Fibroblast of villous mesenchyme (primary cell): ENCODE results near the gene MLLT6. TPM values are rescaled to one million over a fixed set of nuclear protein-coding genes. Genes with fewer than 3 reads are reported as not detected.

Source experiments
- DNase-seq: peaks from one replicate; pipeline ENCODE4 v3.0.0-alpha.2; 2010; ENCODE audit warnings: low read depth
- H3K4me3 ChIP-seq: 2 replicates; pipeline ENCODE4 v1.5.1; 2011; ENCODE audit warnings: low read depth, mild to moderate bottlenecking, low read length
- total RNA-seq: library from RNA; depleted of rRNA; stranded (reverse); fragments of >200 nt; gene quantifications from 2 replicates; pipeline ENCODE4 v1.2.3, GENCODE V29; 2012
- TF ChIP-seq, protein P1 (sequence below): IDR thresholded peaks from 2 replicates; pipeline ENCODE4 v1.5.1; 2012; ENCODE audit warnings: low read depth, mild to moderate bottlenecking, low read length; ENCODE audit not compliant: insufficient read depth

Gene MLLT6
- total RNA-seq, 1 donor: 25.5 TPM

DNA sequence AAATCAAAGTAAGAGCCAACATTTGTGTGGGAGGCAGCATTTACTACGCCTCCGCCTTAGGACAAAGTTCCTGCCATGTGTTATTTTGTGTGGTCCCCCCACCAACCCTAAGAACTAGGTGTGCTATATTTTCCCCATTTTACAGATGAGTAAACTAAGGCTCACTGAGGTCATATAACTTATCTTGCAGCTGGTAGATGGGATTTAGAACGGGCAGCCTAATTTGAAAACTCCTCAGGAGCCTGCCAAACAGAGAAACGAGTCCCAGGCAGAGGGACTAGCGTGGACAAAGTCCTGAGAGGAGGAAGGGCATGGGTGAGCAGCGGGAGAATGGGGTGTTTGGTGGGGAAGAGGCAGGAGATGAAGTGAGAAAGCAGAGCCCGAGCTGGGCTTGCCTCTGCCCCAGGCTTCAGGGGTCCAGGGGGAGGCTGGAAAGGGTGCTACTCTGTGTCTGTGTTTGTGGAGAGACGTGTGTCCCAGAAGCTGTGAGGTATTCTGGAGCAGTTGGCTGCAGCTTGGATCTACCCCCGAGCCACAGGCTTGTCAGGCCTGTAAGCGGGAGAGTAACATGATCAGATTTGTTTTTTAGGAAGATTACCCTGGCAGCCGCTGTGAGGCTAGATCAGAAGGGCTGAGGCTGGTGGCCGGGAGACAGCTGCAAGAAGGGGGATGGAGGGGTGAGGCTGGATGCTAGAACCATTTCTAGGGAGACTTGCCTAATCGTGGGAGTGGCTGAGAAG lies 5.0 kb downstream of the MLLT6 start:
- H3K4me3 ChIP-seq: no peak overlapping the region
- DNase-seq: no peak
- TF ChIP-seq, protein P1, sequence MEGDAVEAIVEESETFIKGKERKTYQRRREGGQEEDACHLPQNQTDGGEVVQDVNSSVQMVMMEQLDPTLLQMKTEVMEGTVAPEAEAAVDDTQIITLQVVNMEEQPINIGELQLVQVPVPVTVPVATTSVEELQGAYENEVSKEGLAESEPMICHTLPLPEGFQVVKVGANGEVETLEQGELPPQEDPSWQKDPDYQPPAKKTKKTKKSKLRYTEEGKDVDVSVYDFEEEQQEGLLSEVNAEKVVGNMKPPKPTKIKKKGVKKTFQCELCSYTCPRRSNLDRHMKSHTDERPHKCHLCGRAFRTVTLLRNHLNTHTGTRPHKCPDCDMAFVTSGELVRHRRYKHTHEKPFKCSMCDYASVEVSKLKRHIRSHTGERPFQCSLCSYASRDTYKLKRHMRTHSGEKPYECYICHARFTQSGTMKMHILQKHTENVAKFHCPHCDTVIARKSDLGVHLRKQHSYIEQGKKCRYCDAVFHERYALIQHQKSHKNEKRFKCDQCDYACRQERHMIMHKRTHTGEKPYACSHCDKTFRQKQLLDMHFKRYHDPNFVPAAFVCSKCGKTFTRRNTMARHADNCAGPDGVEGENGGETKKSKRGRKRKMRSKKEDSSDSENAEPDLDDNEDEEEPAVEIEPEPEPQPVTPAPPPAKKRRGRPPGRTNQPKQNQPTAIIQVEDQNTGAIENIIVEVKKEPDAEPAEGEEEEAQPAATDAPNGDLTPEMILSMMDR: no peak

DNA sequence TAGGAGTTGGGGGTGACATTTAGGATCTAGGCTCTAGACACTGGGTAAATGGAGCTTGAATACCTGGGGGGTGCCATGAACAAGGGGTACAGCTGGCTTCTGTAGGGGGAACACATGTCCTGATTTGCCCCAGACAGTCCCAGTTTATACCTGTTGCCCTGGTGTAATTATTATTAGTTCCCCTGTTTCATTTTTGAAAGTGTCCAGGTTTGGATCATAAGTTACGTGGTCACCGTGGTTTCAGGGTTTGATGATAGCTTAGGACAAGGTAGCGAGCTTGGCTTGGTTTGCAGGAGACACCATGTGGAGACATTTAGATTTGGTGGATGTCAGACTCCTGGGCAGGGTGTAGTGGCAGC lies 5.5 kb downstream of the MLLT6 start:
- DNase-seq: no peak
- TF ChIP-seq, protein P1: no peak

DNA sequence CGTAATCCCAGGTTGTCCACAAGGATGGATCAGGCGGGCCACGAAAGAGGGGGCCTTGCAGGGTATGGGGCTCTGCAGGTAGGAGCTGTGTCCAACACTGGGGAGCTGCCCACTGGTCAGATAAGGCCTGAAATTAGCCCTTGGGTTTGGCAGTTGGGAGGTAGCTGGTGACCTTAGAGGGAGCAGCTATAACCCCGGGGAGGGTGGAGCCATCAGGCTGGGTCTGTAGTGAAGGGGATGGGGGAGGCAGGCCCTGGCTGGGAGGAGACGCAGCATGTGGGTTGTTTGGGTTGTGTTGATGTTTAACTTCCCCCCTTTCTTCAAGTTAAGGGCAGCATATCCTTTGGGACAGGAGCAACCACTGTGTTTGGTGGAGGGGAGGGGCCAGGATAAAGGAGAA lies 5.9 kb downstream of the MLLT6 start:
- TF ChIP-seq, protein P1: no peak
- no peak overlapping the region for H3K4me3 ChIP-seq
- no peak for DNase-seq

More for the DNA sequence above, 5.5 kb downstream of the MLLT6 start:
- no peak overlapping the region for H3K4me3 ChIP-seq

DNA sequence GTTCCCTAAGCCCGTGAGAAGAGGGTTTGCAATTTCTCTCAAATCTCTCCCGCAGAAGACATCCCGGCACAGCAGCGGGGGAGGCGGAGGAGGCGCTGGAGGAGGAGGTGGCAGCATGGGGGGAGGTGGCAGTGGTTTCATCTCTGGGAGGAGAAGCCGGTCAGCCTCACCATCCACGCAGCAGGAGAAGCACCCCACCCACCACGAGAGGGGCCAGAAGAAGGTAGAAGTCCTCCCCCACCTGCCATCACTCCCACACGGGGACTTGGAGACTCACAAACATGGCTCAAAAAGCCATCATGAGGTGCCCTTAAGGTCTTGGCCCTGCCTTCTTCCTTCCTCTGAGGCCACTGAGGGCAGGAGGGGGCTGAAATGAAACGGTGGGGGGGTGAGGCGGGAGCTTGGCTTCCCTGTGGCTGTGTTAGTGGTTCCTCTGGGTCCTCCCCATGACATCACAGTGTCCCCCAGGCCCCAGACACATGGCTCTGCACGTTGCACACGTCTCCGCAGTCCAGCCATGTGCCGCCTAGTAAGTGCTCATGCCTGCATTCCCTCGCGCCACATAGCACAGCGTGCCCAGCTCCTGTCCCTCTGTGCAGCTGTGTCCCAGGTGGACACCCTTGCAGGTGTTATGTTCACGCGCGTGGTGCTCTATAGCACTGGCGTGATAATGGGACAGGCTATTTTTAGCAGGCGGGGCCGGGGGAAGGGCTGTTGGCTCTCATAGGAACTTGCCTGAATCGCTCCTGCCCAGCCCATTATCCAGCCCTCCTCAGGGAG lies 6.9 kb downstream of the MLLT6 start:
- no peak overlapping the region for H3K4me3 ChIP-seq
- DNase-seq: no peak
- TF ChIP-seq, protein P1: no peak

DNA sequence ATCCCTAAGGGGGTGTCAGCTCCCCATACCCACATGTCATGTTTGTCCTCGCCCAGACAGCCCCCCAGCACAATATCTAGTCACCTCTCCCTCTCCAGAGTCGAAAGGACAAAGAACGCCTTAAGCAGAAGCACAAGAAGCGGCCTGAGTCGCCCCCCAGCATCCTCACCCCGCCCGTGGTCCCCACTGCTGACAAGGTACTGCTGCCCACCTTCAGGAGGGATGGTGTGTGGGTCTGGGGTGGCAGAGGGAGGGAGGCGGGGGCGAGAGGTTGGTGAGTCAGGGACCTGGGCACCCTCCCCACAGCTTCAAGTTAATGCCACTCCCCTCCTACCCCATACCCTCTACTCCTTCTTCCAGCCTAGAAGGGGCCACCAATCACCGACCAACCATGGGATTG lies 7.5 kb downstream of the MLLT6 start:
- DNase-seq: no peak
- TF ChIP-seq, protein P1: no peak
- H3K4me3 ChIP-seq: no peak overlapping the region

DNA sequence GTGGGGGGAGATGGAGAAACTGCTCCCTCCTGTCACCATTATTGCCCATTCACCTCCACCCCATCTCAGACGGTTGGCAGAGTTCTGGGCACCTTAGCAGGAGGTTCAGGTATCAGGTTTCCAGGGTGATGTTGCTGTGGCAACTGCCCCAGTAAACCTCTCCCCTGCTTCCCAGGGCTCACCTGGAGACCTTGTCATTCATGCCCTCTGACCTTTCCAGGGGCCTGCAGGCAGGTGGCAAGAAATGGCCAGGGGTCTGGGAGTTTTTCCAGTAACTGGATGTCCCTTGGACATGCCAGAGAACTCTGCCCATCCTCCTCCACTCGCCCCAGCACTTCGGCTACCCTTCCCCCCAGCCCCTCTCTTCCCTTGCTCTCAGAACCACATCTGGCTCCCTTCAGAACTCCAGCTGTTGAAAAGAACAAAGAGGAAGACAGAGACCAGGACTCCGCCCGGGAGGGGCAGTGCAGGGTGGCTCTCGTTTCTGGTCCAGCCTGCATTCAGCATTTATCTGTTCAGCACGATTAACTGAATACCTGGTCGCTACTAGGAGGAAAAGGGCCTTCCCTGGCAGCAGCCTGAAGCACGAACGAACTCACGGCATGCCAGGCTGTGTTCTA lies 8.5 kb downstream of the MLLT6 start:
- no peak for DNase-seq
- no peak overlapping the region for H3K4me3 ChIP-seq
- TF ChIP-seq, protein P1: no peak
